Breast epithelium (tissue), 3 donors: ENCODE data around the gene TARS1.

Experiments used
- POLR2A ChIP-seq: fragments of 450-650 bp; IDR thresholded peaks from one replicate; pipeline ENCODE4 v1.6.1; 2016; ENCODE audit warnings: antibody characterized with exemption, mild to moderate bottlenecking, moderate library complexity
- TF ChIP-seq, protein P1 (sequence below), 3 donors: fragments of 450-650 bp; IDR thresholded peaks; one replicate each; pipeline ENCODE4 v1.5.1; 2016 to 2017; ENCODE audit warnings: antibody characterized with exemption in 3 of 3, mild to moderate bottlenecking in 3 of 3, moderate library complexity in 3 of 3

DNA sequence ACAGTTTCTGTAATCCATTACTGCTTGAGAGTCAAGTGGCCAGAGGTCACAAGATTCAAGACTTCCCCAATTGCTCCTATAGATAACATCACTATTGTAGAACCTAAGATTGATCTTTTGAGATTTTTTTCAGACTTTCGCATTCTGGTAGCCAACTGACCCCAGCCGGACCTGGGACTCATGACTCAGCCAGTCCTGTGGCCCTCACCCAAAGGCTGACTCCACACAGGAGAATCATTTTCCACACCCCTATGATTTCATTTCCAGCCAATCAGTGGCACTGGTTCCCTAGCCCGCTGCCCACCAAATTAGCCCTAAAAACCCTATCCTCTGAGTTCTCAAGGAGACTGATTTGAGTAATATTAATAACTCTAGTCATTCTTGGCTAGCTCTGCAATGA is 36.2 kb downstream of the TARS1 start:
- TF ChIP-seq POLR2A = no peak
- TF ChIP-seq, protein P1, sequence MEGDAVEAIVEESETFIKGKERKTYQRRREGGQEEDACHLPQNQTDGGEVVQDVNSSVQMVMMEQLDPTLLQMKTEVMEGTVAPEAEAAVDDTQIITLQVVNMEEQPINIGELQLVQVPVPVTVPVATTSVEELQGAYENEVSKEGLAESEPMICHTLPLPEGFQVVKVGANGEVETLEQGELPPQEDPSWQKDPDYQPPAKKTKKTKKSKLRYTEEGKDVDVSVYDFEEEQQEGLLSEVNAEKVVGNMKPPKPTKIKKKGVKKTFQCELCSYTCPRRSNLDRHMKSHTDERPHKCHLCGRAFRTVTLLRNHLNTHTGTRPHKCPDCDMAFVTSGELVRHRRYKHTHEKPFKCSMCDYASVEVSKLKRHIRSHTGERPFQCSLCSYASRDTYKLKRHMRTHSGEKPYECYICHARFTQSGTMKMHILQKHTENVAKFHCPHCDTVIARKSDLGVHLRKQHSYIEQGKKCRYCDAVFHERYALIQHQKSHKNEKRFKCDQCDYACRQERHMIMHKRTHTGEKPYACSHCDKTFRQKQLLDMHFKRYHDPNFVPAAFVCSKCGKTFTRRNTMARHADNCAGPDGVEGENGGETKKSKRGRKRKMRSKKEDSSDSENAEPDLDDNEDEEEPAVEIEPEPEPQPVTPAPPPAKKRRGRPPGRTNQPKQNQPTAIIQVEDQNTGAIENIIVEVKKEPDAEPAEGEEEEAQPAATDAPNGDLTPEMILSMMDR (IDR thresholded peaks at IDR 0.05) = no peak
